ENCODE data around the gene PLB1. TPM values are rescaled to one million over a fixed set of nuclear protein-coding genes. Genes with fewer than 3 reads are reported as not detected.

The PLB1 gene
- total and polyA plus RNA-seq, 12 donors: 1.0 to 51.1 (median 8.3) TPM

GRCh38 chr2:28568533-28568932 is 72.7 kb downstream of the PLB1 start:
- intact Hi-C loops (cut with DNase I): no loop called here
- Histone ChIP-seq H3K36me3 (replicated peaks in 1 of 2) (no peaks in the 10 kb centered on the region), H3K4me3 (no peak overlapping the region), H3K27ac (no peak overlapping the region), H3K27me3 (no peaks in the 10 kb centered on the region), H3K4me1 (replicated peaks in 1 of 2) (no peaks in the 10 kb centered on the region), H3K9me3 (replicated peaks in 1 of 3) (no peaks in the 10 kb centered on the region)
- TF ChIP-seq CTCF (IDR thresholded peaks at IDR 0.05): no peak
- no peak for TF ChIP-seq POLR2A (IDR thresholded peaks at IDR 0.05)
- DNase-seq: no peak
- WGBS, 4 donors: 72 to 76% (median 74%) methylated on average over 5 of the region's 5 CpGs

DNA sequence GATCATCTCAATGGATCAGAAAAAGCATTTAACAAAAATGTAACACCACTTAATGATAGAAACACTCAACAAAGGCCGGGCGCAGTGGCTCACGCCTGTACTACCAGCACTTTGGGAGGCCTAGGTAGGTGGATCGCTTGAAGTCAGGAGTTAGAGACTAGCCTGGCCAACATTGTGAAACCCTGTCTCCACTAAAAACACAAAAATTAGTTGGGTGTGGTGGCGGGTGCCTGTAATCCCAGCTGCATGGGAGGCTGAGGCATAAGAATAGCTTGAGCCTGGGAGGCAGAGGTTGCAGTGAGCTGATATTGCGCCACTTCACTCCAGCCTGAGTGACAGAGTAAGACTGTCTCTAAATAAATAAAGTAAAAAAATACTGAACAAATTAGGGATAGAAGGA is 74.6 kb downstream of the PLB1 start:
- no peaks in the 10 kb centered on the region for H3K36me3 ChIP-seq (replicated peaks in 1 of 2)
- no peak overlapping the region for H3K4me3 ChIP-seq
- intact Hi-C loops (cut with DNase I): no loop called here
- no peaks in the 10 kb centered on the region for H3K27me3 ChIP-seq
- no peak for TF ChIP-seq POLR2A (IDR thresholded peaks at IDR 0.05)
- no peak for TF ChIP-seq CTCF (IDR thresholded peaks at IDR 0.05)
- H3K9me3 ChIP-seq (replicated peaks in 1 of 3): no peaks in the 10 kb centered on the region
- H3K27ac ChIP-seq: no peak overlapping the region
- no peak for DNase-seq
- WGBS, 4 donors: 78 to 93% (median 80%) methylated on average over 6 of the region's 6 CpGs
- no peaks in the 10 kb centered on the region for H3K4me1 ChIP-seq (replicated peaks in 1 of 2)

DNA sequence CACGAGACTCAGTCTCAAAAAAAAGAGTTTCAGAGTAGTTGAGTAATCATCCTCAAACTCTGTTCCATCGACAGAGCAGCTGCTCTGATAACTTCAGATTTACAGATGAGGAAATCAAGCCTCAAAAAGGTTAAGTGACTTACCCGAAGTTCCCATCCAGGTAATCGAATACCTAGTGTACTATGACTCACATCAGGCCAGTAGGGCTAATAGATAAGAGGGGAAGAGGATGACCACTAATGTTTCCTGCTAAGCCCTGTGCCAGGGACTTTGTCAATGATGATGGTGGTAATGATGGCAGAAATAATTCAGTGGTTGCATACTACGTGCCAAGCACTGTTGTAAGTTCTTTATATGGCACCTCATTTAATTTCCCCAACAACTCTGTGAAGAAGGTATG is 80.9 kb downstream of the PLB1 start:
- Histone ChIP-seq H3K4me3 (no peak overlapping the region), H3K36me3 (replicated peaks in 1 of 2) (no peaks in the 10 kb centered on the region), H3K27me3 (no peaks in the 10 kb centered on the region), H3K4me1 (replicated peaks in 1 of 2) (no peaks in the 10 kb centered on the region), H3K27ac (no peak overlapping the region), H3K9me3 (replicated peaks in 1 of 3) (no peaks in the 10 kb centered on the region)
- no peak for DNase-seq
- TF ChIP-seq POLR2A (IDR thresholded peaks at IDR 0.05) (no peak), CTCF (IDR thresholded peaks at IDR 0.05) (no peak)
- 85 to 92% (median 89%) methylated on average over 5 of the region's 5 CpGs for WGBS, 4 donors
- intact Hi-C loops (cut with DNase I): no loop called here

- intact Hi-C loops (cut with DNase I): no loop called here
- no peaks in the 10 kb centered on the region for H3K36me3 ChIP-seq (replicated peaks in 1 of 2)
- no peak overlapping the region for H3K4me3 ChIP-seq
- H3K27me3 ChIP-seq: no peaks in the 10 kb centered on the region
- H3K4me1 ChIP-seq (replicated peaks in 1 of 2): no peaks in the 10 kb centered on the region
- WGBS, 4 donors: 89 to 95% (median 93%) methylated on average over 13 to 16 of the region's 16 CpGs
- DNase-seq: no peak
- H3K9me3 ChIP-seq (replicated peaks in 1 of 3): no peaks in the 10 kb centered on the region
- no peak overlapping the region for H3K27ac ChIP-seq
- no peak for TF ChIP-seq POLR2A (IDR thresholded peaks at IDR 0.05)
Observed at GRCh38 chr2:28577791-28578680, 82.2 kb downstream of the PLB1 start.

DNA sequence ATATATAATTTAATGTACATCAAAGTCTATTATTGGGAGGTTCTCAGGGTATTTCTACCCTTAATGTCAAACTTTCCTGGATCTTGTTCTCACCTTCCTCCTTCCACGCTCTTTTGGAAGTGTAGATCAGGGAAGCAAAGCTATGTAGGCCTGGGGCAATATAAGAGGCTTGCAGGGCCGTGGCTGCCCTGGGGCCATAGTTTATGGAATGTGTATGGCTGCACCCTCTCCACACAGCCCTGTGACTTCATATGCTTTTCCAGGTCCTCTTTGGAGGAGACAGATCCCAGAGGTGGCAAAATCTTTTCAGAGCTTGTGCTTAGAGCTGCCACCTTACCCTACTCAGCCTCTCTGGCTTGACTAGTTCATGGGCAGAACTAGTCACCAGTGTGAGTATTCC is 82.9 kb downstream of the PLB1 start:
- Histone ChIP-seq H3K9me3 (replicated peaks in 1 of 3) (no peaks in the 10 kb centered on the region), H3K4me1 (replicated peaks in 1 of 2) (peaks cover 4% of the 10 kb centered on the region in 2 donors), H3K36me3 (replicated peaks in 1 of 2) (no peaks in the 10 kb centered on the region), H3K27me3 (no peaks in the 10 kb centered on the region), H3K27ac (no peak overlapping the region), H3K4me3 (no peak overlapping the region)
- intact Hi-C loops (cut with DNase I): no loop called here
- TF ChIP-seq POLR2A (IDR thresholded peaks at IDR 0.05): no peak
- no peak for TF ChIP-seq CTCF (IDR thresholded peaks at IDR 0.05)
- DNase-seq: no peak
- 79 to 96% (median 88%) methylated on average over 2 of the region's 2 CpGs for WGBS, 4 donors

Measured in adrenal gland (tissue), 12 donors.